Measurements from ENCODE around the gene USP43.

GRCh38 chr17:9615486-9615885, 29.8 kb upstream of the USP43 start:
- TF ChIP-seq SIN3A (IDR thresholded peaks at IDR 0.05; ENCODE audit: borderline replicate concordance, low read depth, low read length) (no peak), RCOR1 (IDR thresholded peaks at IDR 0.05; ENCODE audit: low read length) (no peak), CTCF (IDR thresholded peaks at IDR 0.05) (no peak), MEF2A (IDR thresholded peaks at IDR 0.05; ENCODE audit: borderline replicate concordance, low read depth) (no peak), EZH2phosphoT487 (IDR thresholded peaks at IDR 0.05; ENCODE audit: borderline replicate concordance, low read depth) (no peak), POLR2AphosphoS5 (IDR thresholded peaks at IDR 0.05; ENCODE audit: low read depth, low read length) (no peak)
